Measurements from ENCODE around the gene CRHR1. TPM values are rescaled to one million over a fixed set of nuclear protein-coding genes. Genes with fewer than 3 reads are reported as not detected.

Gene CRHR1
- total and polyA plus RNA-seq, 10 of the 15 experiments (the other 5 are each of a cell fraction or from before 2014, with no cell fraction given): 0.08 TPM; not detected in 9

- H3K27ac ChIP-seq (ENCODE audit: control insufficient read depth, insufficient read depth): no peak overlapping the region
- H3K9ac ChIP-seq (ENCODE audit: control insufficient read depth, insufficient read depth, low read length): no peak overlapping the region
- H3K4me3 ChIP-seq: no peak overlapping the region
- FAIRE-seq (no peak), DNase-seq (ENCODE audit: low read depth, low spot score) (no peak), ATAC-seq (no peak)
- SMC1A ChIA-PET (ENCODE audit: uncharacterized antibody, unreplicated experiment): no interaction called here
- CTCF ChIA-PET: no interaction called here
- no peaks in the 10 kb centered on the region for H4K20me1 ChIP-seq (ENCODE audit: control insufficient read depth, insufficient read depth)
- H3K36me3 ChIP-seq (ENCODE audit: control insufficient read depth in 2 of 2, insufficient read depth in 2 of 2, low read length in 1 of 2): no peaks in the 10 kb centered on the region
- no peaks in the 10 kb centered on the region for H3K9me3 ChIP-seq (replicated peaks; ENCODE audit: control insufficient read depth, insufficient read depth, low read length)
- no peak overlapping the region for H3K4me2 ChIP-seq (ENCODE audit: control insufficient read depth, insufficient read depth)
- intact Hi-C loops (cut with micrococcal nuclease; ENCODE audit: unreplicated experiment): no loop called here
- H3K79me2 ChIP-seq (ENCODE audit: control insufficient read depth, insufficient read depth, low read length): no peaks in the 10 kb centered on the region
- POLR2A ChIA-PET: no interaction called here
- H2AFZ ChIP-seq (ENCODE audit: control insufficient read depth, low read depth, low read length): no peak overlapping the region
- in situ Hi-C loops (cut with MboI): no loop called here
- 10% methylated on average over 4 of the region's 7 CpGs for WGBS (ENCODE audit: insufficient coverage, insufficient replicate concordance, low lambda C conversion rate, missing lambda C conversion rate)
- no peaks in the 10 kb centered on the region for H3K4me1 ChIP-seq (ENCODE audit: control insufficient read depth, insufficient read depth, low read length)
- H3K27me3 ChIP-seq (replicated peaks in 1 of 2; ENCODE audit: control insufficient read depth in 2 of 2, insufficient read depth in 2 of 2, low read length in 1 of 2): peaks cover 0 to 4% of the 10 kb centered on the region in 2 experiments; a peak in 2 of 4 replicates
- no TSS peak for BruUV-seq (replicated peaks)
- RAD21 ChIA-PET (ENCODE audit: unreplicated experiment): no interaction called here
- no peak for TF ChIP-seq KAT2A (conservative IDR thresholded peaks at IDR 0.05; ENCODE audit: control insufficient read depth, low read depth, low read length)
- no peak for TF ChIP-seq ZNF217 (IDR thresholded peaks at IDR 0.05)
- TF ChIP-seq, protein P1, sequence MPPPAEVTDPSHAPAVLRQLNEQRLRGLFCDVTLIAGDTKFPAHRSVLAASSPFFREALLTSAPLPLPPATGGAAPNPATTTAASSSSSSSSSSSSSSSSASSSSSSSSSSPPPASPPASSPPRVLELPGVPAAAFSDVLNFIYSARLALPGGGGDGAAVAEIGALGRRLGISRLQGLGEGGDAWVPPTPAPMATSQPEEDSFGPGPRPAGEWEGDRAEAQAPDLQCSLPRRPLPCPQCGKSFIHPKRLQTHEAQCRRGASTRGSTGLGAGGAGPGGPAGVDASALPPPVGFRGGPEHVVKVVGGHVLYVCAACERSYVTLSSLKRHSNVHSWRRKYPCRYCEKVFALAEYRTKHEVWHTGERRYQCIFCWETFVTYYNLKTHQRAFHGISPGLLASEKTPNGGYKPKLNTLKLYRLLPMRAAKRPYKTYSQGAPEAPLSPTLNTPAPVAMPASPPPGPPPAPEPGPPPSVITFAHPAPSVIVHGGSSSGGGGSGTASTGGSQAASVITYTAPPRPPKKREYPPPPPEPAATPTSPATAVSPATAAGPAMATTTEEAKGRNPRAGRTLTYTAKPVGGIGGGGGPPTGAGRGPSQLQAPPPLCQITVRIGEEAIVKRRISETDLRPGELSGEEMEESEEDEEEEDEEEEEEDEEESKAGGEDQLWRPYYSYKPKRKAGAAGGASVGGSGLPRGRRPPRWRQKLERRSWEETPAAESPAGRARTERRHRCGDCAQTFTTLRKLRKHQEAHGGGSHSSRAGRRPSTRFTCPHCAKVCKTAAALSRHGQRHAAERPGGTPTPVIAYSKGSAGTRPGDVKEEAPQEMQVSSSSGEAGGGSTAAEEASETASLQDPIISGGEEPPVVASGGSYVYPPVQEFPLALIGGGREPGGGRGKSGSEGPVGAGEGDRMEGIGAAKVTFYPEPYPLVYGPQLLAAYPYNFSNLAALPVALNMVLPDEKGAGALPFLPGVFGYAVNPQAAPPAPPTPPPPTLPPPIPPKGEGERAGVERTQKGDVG (CRISPR knock-in tag; IDR thresholded peaks at IDR 0.05): no peak
- TF ChIP-seq CUX1 (IDR thresholded peaks at IDR 0.05; ENCODE audit: insufficient replicate concordance, low read depth, low read length): no peak
- no peak for TF ChIP-seq TCF12 (IDR thresholded peaks at IDR 0.05; ENCODE audit: low read depth, low read length)
- no peak for TF ChIP-seq STAT1 (conservative IDR thresholded peaks at IDR 0.05)
- TF ChIP-seq YBX1 (IDR thresholded peaks at IDR 0.05): no peak
- no peak for TF ChIP-seq NFYB (IDR thresholded peaks at IDR 0.05; ENCODE audit: insufficient read depth, low read depth, low read length)
- TF ChIP-seq POLR2AphosphoS2 (IDR thresholded peaks at IDR 0.05; ENCODE audit: low read depth, low read length): no peak
- TF ChIP-seq FOS (IDR thresholded peaks at IDR 0.05; ENCODE audit: borderline replicate concordance, extremely low read depth, insufficient read length): no peak
- TF ChIP-seq GABPA (IDR thresholded peaks at IDR 0.05; ENCODE audit: low read depth): no peak
- no peak for TF ChIP-seq EED (IDR thresholded peaks at IDR 0.05; ENCODE audit: low read depth)
- no peak for TF ChIP-seq E2F4 (IDR thresholded peaks at IDR 0.05; ENCODE audit: low read depth, low read length)
- TF ChIP-seq, protein P2, sequence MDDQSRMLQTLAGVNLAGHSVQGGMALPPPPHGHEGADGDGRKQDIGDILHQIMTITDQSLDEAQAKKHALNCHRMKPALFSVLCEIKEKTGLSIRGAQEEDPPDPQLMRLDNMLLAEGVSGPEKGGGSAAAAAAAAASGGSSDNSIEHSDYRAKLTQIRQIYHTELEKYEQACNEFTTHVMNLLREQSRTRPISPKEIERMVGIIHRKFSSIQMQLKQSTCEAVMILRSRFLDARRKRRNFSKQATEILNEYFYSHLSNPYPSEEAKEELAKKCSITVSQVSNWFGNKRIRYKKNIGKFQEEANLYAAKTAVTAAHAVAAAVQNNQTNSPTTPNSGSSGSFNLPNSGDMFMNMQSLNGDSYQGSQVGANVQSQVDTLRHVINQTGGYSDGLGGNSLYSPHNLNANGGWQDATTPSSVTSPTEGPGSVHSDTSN (IDR thresholded peaks at IDR 0.05; ENCODE audit: insufficient replicate concordance, low read depth, low read length): no peak
Measured at GRCh38 chr17:45753645-45754225, 30.4 kb upstream of the CRHR1 start.

All from GM12878 (cell line).